DMS53 treated with DMSO at 0.1 percent for 48 hours (cell line): ENCODE measurements around the gene IGF2BP3.
A peak's percentile ranks its signal among the peaks of the same experiment; 100 is the strongest.
"Not testable (repeated sequence)": the region's sequence is repeated elsewhere in the genome, so short reads cannot be mapped to it uniquely, and the experiment has no call there.

Source experiments
- DNase-seq: peaks from one replicate; lab custom pipeline; 2025; ENCODE audit not compliant: unreplicated experiment; lab: John Stamatoyannopoulos, UW

Gene IGF2BP3

DNA sequence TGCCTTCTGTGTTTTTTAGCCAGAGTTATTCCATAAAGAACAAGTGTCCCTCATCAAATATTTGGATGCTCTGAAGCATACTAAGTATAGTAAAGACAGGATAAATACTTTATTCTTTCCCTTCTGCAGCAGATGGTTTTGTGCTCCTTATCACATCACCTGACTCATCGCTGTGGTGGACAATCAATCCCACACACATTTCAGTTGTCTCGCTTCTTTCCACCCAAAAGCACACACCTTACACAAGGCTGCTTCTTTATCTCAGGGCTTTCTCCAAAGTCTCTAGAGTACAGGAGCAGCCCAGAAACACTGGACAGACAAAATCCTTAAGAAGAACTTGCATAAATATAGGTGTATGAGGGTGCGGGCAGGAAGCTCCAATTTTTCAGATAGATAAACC lies 43.4 kb downstream of the IGF2BP3 start:
- DNase-seq: no peak

DNA sequence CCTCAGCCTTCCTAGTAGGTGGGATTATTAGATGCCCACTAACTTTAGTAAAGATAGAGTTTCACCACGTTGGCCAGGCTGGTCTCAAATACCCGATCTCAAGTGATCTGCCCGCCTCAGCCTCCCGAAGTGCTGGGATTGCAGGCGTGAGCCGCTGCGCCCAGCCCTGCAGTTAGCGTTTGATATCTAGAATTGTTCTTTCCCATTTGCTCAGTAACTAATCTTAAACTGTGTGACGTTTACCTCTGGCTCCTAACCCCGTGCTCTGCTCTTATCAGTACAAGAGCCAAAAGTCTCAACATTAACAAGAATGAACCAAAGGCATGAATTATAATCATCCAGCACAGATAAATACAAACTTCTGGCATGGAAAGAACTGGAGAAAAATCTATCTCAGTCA lies 47.4 kb downstream of the IGF2BP3 start:
- DNase-seq: no peak

DNA sequence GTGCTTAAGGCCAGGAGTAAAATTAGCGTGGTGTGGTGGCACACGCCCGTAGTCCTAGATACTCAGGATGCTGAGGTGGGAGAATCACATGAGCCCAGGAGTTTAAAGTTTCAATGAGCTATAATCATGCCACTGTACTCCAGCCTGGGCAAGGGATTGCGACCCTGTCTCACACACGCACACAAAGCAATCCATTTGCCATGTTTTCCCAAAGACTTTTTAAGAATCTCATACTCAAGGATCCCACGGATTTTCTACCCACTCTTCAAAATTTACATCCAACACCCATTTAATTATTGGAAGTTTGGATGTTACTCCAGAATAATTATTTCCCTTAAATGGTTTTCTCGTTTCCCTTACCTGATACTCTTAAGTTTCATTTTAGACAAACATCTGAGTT lies 47.9 kb downstream of the IGF2BP3 start:
- no peak for DNase-seq

DNA sequence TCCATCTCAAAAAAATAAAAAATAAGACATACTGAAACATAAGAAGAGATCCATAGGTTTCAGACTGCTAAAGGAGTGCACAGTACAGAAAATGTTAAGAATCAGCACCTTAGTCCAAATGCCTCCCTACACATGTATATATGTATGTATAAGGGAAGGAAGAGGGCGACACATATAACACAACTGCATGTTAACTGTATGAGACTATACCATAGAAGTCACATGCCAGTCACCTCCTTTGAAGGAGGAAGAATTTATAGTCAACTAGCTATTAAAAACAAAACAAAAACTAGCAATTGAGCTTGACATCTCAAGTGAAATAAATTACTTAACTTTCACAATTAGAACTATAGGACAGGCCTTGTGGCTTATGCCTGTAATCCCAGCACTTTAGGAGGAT lies 50.4 kb downstream of the IGF2BP3 start:
- no peak for DNase-seq

DNA sequence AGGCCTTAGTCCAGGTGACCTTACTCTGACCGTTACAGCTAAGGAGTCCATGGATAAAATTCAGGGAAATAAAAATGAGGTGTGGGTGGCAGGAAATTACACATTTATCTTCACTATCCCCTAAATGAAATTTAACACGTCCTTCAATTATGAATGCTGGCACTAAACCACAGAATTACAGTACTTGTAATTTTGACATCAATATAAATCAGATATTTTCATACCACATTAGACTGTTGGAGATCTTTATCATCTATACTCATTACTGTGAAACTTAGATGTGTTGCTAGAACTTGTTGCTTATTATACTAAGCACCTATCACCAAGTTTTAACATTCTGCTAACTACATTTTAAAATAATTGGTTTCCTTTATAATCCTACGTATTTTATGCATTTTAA lies 51.1 kb downstream of the IGF2BP3 start:
- no peak for DNase-seq

DNA sequence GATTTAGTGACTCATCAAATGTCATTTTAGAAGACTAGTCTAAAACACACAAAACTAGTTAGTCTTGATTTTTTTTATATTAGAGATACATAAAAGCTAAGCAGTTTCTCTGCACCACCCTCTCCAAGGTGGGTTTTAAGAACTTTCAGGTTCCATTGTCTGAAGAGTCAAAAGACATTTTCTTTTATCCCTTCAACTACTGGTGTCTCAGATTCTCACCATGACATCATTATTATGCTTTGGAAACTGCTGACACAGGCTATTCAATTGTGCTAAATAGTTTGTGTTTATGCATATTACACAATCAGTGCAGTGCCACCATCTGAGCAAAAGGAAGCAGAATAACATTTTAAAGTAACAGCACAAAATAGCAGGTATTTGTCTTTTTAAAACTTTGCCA lies 52.2 kb downstream of the IGF2BP3 start:
- no peak for DNase-seq

DNA sequence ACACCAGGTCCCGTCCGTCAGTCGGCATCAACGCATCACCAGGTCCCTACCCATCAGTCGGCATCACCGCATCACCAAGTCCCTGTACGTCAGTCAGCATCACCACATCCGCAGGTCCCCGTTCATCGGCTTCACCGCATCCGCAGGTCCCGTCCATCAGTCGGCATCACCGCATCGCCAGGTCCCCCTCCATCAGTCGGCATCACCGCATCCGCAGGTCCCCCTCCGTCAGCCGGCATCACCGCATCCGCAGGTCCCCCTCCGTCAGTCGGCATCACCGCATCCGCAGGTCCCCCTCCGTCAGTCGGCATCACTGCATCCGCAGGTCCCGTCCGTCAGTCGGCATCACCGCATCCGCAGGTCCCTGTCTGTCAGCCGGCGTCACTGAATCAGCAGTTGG lies 55.1 kb downstream of the IGF2BP3 start:
- DNase-seq: no peak

DNA sequence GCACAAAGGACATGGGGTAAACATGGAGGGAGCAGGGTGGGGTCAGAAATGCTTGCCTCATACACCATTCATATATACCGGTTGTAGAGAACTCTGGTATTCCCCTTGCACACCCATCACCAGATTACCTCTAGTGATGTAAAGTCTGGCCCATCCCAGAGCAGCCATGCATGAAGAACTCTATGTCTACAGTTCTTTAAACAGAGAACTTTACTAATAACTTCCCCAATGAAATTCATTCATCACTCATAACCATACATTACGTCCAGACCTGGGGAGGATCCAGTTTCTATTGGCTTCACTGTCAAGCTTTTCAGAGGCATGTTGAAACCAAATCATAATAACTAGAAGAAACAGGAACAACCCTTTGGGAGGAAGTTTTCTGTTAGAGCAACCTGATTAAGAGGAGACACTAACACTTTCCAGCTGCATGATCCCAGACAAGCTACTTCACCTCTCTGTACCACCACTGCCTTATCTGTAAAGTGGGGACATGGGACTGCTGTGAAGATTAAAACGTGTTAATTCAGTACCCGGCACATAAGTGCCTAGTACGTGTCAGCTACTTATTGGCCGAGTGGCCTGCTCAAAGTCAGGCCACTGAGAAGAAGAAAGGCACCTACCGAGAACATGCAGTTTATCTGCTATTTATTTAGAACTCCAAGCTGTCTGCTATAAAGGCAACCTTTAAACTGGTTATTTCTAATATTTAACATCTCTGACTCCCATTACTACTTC lies 59.7 kb downstream of the IGF2BP3 start:
- no peak for DNase-seq

DNA sequence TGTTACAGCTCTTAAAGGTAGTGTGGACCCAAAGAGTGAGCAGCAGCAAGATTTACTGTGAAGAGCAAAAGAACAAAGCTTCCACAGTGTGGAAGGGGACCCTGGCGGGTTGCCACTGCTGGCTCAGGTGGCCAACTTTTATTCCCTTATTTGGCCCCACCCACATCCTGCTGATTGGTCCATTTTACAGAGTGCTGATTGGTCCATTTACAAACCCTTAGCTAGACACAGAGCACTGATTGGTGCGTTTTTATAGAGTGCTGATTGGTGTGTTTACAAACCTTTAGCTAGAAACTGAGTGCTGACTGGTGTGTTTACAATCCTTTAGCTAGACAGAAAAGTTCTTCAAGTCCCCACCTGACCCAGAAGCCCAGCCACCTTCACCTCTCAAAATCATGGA lies 63.7 kb downstream of the IGF2BP3 start:
- not testable (repeated sequence) for DNase-seq

DNA sequence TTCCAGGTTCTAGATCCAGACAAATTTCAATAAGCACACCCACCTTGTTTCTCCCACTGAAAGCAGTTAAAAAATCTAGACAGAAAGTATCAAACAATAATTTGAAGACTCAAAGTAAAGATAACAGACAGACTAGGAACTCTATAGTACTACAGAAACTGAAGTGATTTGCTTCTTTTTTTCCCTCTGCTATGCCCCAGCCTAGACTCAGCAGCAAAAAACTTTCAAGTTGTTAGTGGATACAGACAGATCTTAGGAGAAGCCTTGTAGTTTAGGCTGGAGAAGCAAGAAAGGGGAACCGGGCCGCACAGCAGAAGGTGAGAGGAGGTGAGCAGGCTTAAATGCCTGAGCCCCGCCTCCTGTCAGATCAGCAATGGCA lies 65.1 kb downstream of the IGF2BP3 start:
- DNase-seq: no peak

DNA sequence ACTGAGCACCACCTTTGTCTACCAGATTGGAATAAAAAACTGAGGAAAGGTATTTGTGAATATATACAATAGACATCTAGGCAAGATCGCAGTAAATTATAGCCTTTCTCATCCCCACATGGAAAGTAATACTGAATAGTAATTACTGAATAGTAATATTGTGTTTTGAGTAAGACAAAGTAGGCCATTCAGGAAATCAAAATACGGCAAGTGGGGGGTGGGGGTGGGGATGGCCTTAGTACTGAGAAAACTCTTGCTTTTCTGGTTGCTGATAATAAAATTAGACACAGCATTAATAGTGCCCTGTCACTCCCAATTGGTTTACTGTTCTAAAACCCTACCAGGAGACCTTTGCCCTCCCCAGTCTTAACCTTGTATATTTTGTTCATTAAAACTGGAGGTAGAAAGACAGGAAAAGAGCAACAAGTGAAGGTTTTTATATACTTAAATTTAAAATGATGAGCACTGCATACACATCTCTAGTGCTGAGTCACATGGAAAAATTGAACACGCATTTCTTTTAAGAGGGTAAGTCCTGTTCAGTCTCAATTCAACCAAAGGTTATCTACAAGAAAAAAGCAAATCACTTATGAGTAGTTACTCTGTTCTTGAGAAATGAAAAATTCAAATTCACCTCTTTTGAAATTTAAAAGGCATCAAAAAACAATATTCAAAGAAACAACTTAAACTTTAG lies 65.6 kb downstream of the IGF2BP3 start:
- no peak for DNase-seq

DNA sequence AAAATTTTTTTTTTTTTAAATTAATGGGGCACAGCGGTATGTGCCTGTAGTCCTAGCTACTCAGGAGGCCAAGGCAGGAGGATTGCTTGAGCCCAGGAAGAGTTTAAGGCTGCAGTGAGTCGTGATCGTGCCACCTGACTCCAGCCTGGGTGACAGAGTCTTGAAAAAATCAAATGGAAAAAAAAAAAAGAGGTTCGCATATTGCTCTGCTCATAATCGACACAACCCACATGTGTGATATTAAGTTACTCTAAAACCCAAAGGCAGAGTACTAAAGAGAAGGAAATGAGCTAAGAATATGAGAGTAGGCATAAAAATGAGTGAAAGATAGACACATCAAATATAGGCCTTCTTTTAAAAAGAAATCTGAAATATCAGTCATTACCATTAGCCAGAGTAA lies 66.3 kb downstream of the IGF2BP3 start:
- no peak for DNase-seq

DNA sequence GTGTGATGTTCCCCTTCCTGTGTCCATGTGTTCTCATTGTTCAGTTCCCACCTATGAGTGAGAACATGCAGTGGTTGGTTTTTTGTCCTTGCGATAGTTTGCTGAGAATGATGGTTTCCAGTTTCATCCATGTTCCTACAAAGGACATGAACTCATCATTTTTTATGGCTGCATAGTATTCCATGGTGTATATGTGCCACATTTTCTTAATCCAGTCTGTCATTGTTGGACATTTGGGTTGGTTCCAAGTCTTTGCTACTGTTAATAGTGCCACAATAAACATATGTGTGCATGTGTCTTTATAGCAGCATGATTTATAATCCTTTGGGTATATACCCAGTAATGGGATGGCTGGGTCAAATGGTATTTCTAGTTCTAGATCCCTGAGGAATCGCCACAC lies 72.2 kb downstream of the IGF2BP3 start:
- not testable (repeated sequence) for DNase-seq

DNA sequence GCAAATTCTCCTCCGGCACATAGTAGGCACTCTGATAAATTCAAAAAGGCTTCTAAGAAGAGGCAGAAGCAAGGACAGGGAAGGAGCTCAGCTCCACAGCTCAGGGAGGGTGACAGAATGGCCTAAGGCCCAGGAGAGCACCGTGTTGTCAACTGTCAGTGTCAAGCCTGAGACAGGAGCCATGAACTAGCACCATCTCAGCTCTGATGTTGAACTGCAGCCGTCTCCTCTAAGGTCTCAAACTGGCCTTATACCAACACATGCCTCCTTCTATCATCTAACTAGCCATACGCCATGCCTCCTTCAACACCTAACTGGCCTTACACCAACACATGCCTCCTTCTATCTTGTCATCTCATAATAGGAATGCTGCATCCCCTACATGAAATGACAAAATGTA lies 73.0 kb downstream of the IGF2BP3 start:
- DNase-seq: no peak

DNA sequence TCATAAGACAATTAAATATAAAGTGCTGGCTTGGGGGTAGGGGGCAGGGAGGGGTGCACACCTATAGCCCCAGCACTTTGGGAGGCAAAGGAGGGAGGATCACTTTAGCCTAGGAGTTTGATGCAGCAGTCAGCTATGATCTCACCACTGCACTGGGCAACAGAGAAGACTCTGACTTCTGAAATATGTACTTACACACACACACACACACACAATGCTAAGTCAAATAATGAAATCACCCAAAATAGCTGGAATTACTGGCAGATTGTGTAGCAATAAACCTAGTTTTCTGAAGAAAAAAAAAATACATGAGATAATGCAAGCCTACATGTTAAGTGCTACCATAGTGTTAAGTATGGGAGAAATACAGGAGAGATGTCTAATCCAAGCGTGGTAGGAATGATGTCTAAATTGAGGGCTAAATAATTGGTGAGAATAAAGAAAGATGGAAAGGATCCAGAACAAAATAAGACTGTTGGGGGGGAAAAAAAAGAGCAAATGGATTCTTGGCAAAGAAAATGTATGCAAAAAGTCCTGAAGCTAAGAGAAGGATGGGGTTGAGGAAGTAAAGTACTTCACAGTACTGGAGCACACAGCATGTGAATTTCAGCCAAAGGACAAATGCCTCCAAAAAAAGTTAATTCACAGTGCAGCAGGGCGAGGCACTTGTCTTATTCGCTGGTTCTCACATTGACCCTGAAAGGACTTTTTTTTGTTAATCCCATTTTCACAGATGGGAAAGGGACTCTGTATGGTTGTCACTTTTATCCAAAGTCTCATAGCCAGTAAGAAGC lies 73.9 kb downstream of the IGF2BP3 start:
- DNase-seq: peak; percentile 17

DNA sequence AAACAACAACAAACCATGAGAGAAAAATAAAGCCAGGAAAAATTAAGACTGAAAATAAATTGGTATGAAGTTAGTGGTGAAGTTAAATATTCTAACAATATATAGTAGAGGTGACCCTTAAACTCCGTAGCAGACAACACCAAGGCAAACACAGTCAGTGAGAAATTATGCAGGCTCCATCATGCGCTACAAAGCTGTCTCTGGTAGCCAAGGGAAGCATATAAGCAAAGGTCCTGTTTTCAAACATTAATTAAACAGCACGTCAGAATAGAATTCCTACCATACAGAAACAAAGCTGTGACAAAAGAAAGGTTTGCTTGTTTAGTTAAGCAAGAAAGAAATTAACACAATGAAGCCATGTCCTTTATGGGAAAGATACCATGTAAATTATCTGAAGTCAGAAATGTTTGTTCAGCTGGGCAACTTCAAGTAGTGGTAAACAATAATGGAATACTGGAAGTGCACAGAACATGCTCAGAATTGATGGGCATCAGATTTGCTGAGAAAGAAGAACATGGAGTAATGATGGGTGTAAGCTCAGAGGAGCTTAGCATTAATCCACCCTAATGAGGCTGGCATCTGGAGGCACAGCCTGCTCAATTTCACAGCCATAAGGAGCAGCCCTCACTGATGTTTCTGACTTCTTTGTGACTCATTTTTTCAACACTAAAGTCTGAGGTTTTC lies 75.7 kb downstream of the IGF2BP3 start:
- DNase-seq: peak; percentile 99

DNA sequence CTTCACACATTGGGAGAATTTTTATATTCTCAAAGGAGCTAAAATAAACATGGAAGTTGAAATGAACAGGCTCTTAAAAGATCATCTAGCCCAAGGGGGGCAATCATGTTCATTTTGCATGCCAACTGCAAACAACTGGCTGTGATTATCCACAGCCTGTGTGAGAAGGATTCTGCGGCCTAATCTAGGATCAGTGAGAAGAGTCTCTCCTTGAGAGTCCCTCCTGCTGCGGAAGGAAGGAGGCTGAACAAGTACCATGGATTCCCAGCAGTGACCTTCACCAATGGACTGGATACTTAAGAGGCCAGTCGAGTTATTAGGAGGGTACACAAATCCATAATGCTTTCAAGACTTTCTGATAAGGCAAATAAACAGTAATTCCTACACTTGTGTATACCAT lies 76.7 kb downstream of the IGF2BP3 start:
- no peak for DNase-seq

DNA sequence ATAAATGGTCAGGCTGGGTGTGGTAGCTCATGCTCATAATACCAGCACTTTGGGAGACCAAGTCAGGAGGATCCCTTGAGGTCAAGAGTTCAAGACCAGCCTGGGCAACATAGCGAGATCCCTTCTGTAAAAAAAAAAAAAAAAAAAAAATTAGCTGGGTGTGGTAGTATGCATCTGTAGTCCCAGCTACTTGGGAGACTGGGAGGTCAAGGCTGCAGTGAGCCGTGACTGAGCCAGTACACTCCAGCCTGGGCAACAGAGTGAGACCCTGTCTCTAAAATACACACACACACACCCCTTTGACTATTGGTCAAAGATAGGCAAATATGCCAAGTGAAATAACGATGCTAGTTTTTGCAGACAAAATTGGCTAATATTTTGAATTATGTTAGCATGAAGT lies 80.6 kb downstream of the IGF2BP3 start:
- DNase-seq: no peak

DNA sequence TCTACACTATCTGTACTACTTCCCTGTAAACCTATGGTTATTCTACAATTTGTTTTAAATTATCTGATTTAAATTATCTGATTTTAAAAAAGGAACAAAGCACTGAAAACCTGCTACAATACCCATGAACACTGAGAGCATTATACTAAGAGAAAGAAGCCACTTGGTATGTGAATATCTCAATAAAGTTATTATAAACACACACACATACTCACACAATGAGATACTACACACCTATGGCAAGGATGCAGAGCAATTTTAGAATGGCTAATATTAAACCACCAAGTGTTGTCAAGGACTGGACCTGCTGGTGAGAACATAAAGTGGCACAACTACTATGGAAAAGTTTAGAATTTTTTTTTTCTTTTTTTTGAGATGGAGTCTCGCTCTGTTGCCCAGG lies 82.7 kb downstream of the IGF2BP3 start:
- no peak for DNase-seq

DNA sequence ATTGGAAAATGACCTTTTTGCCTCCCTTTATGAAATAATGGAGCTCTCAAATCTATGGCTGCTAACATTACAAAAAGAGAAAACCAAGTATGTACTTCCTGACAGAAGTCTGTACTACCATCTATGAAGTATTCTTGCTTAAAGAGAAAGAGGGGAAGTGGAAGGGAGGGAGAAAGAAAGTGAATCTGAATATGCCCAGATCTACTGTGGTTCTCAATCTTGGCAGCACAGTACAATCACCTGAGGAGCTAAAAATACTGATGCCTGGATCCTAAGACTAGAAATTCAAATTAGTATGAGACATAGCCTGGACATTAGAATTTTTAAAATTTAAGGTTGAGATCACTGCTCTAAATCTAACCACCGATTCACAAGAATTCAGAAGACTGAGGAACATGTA lies 85.2 kb downstream of the IGF2BP3 start:
- DNase-seq: no peak

DNA sequence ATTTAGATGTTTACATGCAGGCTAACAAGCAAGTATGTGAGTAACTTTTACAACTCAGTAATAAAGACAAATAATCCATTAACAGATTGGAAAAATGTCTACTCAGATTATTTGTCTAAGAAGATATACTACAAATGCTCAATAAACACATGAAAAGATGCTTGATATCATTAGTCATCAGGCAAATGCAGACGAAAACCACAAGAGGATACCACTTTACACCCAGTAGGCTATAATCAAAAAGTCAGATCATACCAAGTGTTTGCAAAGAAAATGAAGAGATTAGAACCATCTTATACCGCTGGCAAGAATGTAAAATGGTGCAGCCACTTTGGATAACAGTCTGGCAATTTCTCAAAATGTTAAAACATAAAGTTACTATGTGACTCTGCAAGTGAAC lies 87.1 kb downstream of the IGF2BP3 start:
- DNase-seq: no peak

DNA sequence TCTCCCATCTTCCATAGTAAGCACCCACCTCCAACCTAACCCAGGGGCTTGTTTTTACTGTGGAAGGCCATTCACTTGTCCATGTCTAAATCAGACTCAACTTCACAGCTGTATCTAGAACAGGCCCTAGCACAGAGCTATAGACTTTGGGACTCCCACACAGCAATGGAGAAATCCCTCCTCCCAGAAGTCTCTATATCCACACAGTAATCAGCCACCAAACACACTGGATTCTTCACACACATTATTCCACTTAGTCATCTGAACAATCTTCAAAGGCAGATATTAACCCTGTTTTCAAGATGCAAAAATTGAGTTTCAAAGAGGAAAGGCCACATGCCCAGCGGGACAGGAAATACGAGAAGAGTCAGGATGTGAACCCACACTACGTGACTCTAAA lies 89.3 kb downstream of the IGF2BP3 start:
- no peak for DNase-seq
